AG20443 (cell line): Measurements from ENCODE around the gene ZNRF1.

Experiments used
- DNase-seq: peaks from one replicate; pipeline ENCODE4 v3.0.0; 2012; ENCODE audit warnings: low spot score, mixed read lengths

Gene ZNRF1

GRCh38 chr16:75099738-75100602 is 101.1 kb downstream of the ZNRF1 start:
- DNase-seq: no peak

- DNase-seq: no peak
Measured at GRCh38 chr16:75100603-75100990, 101.8 kb downstream of the ZNRF1 start.

GRCh38 chr16:75101635-75102034 is 102.8 kb downstream of the ZNRF1 start:
- DNase-seq: no peak

GRCh38 chr16:75102595-75102994 is 103.8 kb downstream of the ZNRF1 start:
- no peak for DNase-seq

GRCh38 chr16:75103994-75104393 is 105.2 kb downstream of the ZNRF1 start:
- DNase-seq: no peak

- no peak for DNase-seq
Measured at GRCh38 chr16:75104836-75105235, 106.0 kb downstream of the ZNRF1 start.

GRCh38 chr16:75105306-75106061 is 106.7 kb downstream of the ZNRF1 start:
- DNase-seq: no peak

GRCh38 chr16:75106351-75107274 is 107.8 kb downstream of the ZNRF1 start:
- DNase-seq: no peak

- no peak for DNase-seq
Measured at GRCh38 chr16:75107505-75107904, 108.7 kb downstream of the ZNRF1 start.

- peak; percentile 79 for DNase-seq
Measured at GRCh38 chr16:75108792-75109731, 110.2 kb downstream of the ZNRF1 start.

- DNase-seq: peak; percentile 7
Measured at GRCh38 chr16:75109732-75110243, 111.0 kb downstream of the ZNRF1 start.

GRCh38 chr16:75110637-75111513 is 112.1 kb downstream of the ZNRF1 start:
- DNase-seq: peak; percentile 95

GRCh38 chr16:75111514-75111940 is 112.7 kb downstream of the ZNRF1 start:
- DNase-seq: no peak

- DNase-seq: peak; percentile 7
Measured at GRCh38 chr16:75111961-75112733, 113.3 kb downstream of the ZNRF1 start.

- DNase-seq: peak; percentile 5
Measured at GRCh38 chr16:75112734-75113491, 114.1 kb downstream of the ZNRF1 start.

- DNase-seq: no peak
Measured at GRCh38 chr16:75113541-75114121, 114.8 kb downstream of the ZNRF1 start.

GRCh38 chr16:75114179-75114945 is 115.5 kb downstream of the ZNRF1 start:
- peak; percentile 4 for DNase-seq
